IPS-15b (cell line): Measurements from ENCODE around the gene NT5C2.
"Not testable (repeated sequence)": the region's sequence is repeated elsewhere in the genome, so short reads cannot be mapped to it uniquely, and the experiment has no call there.

Experiments used
- H3K27me3 ChIP-seq: one replicate; pipeline ENCODE4 v1.6.1; 2013; ENCODE audit warnings: low read length; ENCODE audit not compliant: control insufficient read depth, insufficient read depth
- H3K36me3 ChIP-seq: one replicate; pipeline ENCODE4 v1.6.1; 2013; ENCODE audit warnings: low read length; ENCODE audit not compliant: control insufficient read depth, insufficient read depth
- H3K4me1 ChIP-seq: one replicate; pipeline ENCODE4 v1.6.1; 2013; ENCODE audit warnings: mild to moderate bottlenecking, low read length; ENCODE audit not compliant: control insufficient read depth, insufficient read depth
- H3K4me3 ChIP-seq: one replicate; pipeline ENCODE4 v1.5.1; 2013; ENCODE audit warnings: low read depth, low read length
- H3K9ac ChIP-seq: one replicate; pipeline ENCODE4 v1.6.1; 2013; ENCODE audit warnings: low read depth, mild to moderate bottlenecking, low read length
- H3K9me3 ChIP-seq: one replicate; pipeline ENCODE4 v1.6.1; 2013; ENCODE audit warnings: mild to moderate bottlenecking, low read length; ENCODE audit not compliant: control insufficient read depth, insufficient read depth

NT5C2 gene

DNA sequence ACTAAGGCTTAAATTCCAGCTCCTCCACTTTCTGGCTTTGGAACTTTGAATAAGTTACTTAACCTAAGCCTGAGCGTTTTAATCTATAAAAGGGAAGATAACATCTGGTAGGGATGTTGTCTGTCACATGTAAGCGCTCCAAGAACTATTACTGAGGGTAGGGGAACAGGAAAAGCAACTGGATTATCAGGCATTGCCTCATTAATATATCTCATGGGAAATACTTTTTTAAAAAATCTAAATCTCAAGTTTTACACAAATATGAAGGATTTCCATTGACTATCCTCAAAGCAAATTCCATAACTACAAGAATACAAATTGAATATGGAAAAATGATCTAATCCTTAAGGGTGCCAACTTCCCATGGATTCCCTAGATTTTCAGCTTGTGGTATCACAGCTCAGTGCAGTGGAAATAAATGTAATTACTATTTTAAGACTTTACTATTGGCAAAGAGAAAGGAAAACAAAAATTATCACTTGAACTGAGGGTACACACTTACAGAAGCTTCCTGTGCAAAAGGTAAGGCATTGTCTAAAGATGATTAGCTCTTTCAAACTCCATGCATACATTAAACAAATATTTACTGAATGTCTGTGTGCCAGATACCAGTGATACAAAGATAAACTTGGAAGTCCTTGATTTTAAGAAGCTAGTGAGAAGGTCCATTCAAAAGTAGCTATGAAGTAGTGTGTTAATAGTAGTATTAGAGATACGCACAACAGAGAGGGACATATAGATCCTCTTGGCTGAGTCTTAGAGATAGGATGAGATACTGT lies 38.4 kb downstream of the NT5C2 start:
- H3K9ac ChIP-seq = no peak overlapping the region
- no peak overlapping the region for H3K4me3 ChIP-seq
- no peaks in the 10 kb centered on the region for H3K27me3 ChIP-seq
- peaks cover 17% of the 10 kb centered on the region for H3K4me1 ChIP-seq
- no peaks in the 10 kb centered on the region for H3K36me3 ChIP-seq
- no peaks in the 10 kb centered on the region for H3K9me3 ChIP-seq

DNA sequence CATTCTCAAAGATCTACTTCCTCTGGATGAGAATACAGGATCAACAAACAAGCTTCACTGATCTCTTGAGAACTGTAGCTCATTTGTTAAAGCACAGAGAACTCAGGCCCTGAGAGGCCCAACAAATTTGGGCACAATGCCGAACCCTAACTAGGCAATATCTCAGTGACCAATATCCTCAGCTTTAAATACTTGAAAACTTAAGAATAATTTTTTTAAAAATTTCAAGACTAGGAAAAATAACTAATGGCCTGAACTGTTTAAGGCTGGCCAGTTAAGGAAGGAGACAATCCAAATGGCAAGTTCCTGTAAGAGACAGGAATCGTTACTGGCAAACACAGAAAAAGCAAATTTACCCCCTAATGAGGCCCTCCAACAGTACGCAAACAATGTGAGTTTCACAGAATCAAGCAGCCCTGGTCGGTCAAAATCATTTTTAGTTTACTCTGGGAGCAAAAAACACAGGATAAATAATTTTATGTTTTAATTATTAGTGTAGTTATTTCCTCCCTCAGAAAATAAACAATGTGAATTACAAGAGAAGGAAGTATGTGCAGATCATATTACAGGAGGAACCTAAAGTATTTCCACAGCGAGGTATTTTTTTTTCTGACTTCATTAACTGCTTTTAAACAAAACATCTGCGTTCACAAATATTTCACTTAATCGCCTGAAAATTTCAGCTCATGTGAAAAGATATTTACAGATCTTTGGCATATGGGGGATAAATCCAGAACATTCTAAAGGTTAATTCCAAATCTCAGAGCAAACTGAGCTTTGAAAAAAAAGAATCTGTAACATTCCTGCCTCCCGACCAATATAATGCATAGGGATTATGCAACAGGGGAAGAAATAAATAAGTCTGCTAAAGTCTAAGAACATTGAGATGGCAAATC lies 39.5 kb downstream of the NT5C2 start:
- no peaks in the 10 kb centered on the region for H3K27me3 ChIP-seq
- peak overlapping the region; percentile 17 for H3K9ac ChIP-seq
- no peaks in the 10 kb centered on the region for H3K9me3 ChIP-seq
- H3K4me3 ChIP-seq = no peak overlapping the region
- peaks cover 17% of the 10 kb centered on the region for H3K4me1 ChIP-seq
- H3K36me3 ChIP-seq = no peaks in the 10 kb centered on the region

DNA sequence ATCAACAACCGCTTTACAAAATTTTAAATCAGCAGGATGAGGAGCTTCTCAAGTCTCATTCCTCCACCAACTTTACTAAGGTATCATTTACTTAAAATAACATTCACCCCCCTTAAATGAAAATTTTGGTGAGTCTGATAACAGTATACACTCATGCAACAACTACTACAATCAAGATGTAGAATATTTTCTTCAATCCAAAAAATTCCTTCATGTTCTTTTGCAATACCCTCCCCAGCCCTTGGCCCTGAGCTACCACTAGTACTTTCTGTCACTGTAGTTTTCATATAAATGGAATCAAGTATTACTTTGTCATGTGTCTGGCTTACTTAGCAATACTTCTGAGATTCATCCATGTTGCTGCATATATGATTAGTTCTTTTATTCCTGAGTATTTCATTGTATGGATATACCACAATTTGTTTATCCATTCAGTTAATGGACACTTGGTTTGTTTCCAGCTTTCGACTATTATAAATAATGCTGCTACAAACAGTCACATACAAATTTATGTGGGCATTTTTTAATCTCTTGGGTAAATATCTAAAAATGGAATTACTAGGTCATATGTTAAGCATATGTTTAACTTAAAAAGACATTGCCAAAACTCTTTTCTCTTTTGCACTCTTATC lies 43.0 kb downstream of the NT5C2 start:
- Histone ChIP-seq H3K36me3 (no peaks in the 10 kb centered on the region), H3K27me3 (no peaks in the 10 kb centered on the region), H3K4me1 (peaks cover 17% of the 10 kb centered on the region), H3K9me3 (no peaks in the 10 kb centered on the region), H3K9ac (no peak overlapping the region), H3K4me3 (no peak overlapping the region)

DNA sequence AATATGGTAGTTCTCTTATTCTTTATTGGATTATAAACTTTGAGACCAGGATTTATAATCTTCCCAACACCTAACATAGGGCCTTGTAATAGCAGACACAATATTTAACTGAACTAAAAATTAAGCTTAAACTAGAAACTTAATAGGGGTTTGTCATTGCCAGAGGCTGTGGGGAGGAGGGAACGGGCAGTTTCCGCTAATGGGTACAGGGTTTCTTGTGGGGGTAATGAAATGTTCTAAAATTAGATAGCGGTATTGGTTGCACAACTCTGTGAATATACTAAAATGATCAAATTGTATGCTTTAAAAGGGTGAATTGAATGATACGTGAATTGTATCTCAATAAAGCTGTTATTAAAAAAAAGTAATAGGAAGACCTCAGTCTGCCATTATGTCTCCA lies 45.4 kb downstream of the NT5C2 start:
- Histone ChIP-seq H3K9ac (no peak overlapping the region), H3K36me3 (no peaks in the 10 kb centered on the region), H3K27me3 (no peaks in the 10 kb centered on the region), H3K4me1 (no peaks in the 10 kb centered on the region), H3K4me3 (no peak overlapping the region), H3K9me3 (no peaks in the 10 kb centered on the region)

DNA sequence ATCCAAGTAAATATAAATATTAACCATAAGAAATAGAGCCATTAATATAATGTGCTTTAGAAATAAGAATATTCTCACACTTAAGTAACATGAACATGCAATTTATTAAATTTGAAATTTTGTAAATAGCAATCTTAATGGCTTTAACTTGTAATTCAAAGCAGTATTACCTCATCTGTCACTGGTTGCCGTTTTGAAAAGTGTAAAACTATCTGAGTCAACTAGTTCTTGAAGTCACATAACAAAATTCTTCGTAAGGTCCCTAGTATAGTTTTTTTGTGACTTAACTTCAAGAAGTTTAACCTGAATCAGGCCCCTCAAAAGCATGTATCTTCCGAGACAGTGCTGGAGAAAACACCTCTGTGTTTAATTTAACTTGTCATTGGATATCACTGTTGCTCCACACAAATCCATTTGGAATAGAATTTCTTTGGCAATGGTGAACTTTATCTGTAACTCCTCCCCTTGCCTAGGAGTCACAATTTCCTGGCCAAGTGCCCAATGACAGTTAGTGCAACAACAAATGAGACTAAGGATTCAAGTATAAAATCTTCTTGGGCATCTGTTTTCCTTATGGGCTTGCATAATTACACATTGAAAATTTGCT lies 47.1 kb downstream of the NT5C2 start:
- no peak overlapping the region for H3K4me3 ChIP-seq
- H3K4me1 ChIP-seq = no peaks in the 10 kb centered on the region
- H3K36me3 ChIP-seq = no peaks in the 10 kb centered on the region
- H3K9me3 ChIP-seq = no peaks in the 10 kb centered on the region
- no peaks in the 10 kb centered on the region for H3K27me3 ChIP-seq
- no peak overlapping the region for H3K9ac ChIP-seq

DNA sequence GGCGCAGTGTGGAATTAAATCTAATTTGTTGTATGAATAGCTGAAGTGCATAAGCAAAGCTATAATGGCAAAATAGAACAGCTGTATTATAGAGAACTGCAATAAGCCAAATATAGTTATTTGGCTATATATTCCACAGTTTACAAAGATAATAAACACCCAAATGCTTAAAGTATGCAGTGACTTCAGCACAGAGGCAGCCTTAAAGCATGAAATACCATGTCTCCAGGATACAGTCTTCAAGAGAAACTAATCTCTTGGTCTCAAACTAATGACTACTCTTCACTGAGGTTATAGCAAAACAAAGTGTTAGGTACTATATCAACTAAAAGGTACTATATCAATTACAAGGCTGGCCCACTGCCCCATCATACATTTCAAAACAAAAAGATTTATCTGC lies 48.0 kb downstream of the NT5C2 start:
- H3K4me1 ChIP-seq = no peaks in the 10 kb centered on the region
- no peak overlapping the region for H3K9ac ChIP-seq
- H3K36me3 ChIP-seq = no peaks in the 10 kb centered on the region
- no peaks in the 10 kb centered on the region for H3K27me3 ChIP-seq
- no peak overlapping the region for H3K4me3 ChIP-seq
- no peaks in the 10 kb centered on the region for H3K9me3 ChIP-seq

DNA sequence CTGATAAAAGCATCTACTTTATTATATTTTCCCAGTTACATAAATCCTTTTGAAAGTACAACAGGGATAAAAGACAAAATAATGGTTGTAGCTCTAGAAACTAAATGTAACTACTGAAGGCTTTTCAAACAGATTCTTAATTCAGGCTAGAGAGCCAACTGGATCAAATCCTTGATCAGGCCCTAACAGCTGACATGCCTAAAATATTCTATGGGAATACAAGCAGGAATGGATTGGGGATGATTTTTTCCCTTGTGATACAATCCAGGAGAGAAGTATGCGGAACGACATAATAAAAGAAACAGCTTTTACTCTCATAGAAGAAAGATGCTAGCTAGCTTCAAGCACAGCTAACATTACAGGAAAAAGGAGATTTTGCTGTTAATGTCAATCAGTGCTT lies 49.0 kb downstream of the NT5C2 start:
- Histone ChIP-seq H3K36me3 (no peaks in the 10 kb centered on the region), H3K4me3 (no peak overlapping the region), H3K9ac (no peak overlapping the region), H3K9me3 (no peaks in the 10 kb centered on the region), H3K4me1 (no peaks in the 10 kb centered on the region), H3K27me3 (no peaks in the 10 kb centered on the region)

DNA sequence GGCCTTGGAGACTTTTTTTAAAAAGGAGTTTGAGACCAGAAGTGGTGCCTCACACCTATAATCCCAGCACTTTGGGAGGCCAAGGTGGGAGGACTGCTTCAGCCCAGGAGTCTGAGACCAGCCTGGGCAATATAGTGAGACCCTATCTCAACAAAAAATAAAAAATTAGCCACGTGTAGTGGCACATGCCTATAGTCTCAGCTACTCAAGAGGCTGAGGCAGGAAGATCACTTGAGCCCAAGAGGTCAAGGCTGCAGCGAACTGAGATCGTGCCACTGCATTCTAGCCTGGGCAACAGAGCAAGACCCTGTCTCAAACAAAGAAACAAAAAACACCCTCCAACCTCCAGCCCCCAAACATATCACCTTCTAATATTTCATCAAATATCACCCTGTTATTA lies 49.4 kb downstream of the NT5C2 start:
- H3K4me1 ChIP-seq, H3K9ac ChIP-seq, H3K36me3 ChIP-seq: not testable (repeated sequence)

DNA sequence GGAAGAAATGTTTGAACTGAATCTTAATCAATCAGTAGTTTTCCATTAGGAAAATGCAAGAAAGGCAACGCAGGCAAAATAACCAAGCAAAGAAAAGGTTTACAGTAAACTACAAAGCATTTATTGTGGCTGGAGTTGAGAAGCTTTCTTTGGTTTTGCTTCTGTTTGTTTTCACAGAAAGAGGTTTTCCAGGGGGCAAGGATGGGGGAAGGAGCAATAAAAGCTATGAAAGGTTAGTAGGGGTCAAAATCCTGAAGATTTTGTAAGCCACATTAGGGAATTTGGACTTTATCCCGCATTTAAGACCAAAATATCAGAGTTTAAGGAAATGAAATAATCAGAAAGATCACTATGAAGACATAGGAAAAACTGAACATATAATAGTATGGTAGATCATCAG lies 51.1 kb downstream of the NT5C2 start:
- H3K9me3 ChIP-seq = no peaks in the 10 kb centered on the region
- no peak overlapping the region for H3K9ac ChIP-seq
- no peaks in the 10 kb centered on the region for H3K27me3 ChIP-seq
- H3K4me1 ChIP-seq = no peaks in the 10 kb centered on the region
- no peak overlapping the region for H3K4me3 ChIP-seq
- no peaks in the 10 kb centered on the region for H3K36me3 ChIP-seq

More for the DNA sequence above, 49.4 kb downstream of the NT5C2 start:
- H3K27me3 ChIP-seq, H3K9me3 ChIP-seq, H3K4me3 ChIP-seq: not testable (repeated sequence)

DNA sequence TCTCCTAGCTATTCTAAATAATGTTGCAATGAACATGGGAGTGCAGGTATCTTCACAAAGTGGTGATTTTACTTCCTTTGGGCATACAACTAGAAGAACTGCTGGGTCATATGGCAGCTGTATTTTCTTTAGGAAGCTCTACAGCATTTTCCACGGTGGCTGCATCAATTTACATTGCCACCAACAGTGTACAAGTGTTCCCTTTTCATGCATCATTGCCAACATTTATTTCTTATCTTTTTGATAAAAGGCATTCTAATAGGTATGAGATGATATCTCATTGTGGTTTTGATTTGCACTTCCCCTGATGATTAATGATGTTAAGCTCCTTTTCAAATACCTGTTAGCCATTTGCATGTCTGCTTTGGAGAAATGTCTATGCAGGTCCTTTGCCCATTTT lies 52.6 kb downstream of the NT5C2 start:
- no peaks in the 10 kb centered on the region for H3K27me3 ChIP-seq
- H3K9me3 ChIP-seq = no peaks in the 10 kb centered on the region
- no peak overlapping the region for H3K4me3 ChIP-seq
- H3K36me3 ChIP-seq = no peaks in the 10 kb centered on the region
- no peak overlapping the region for H3K9ac ChIP-seq
- H3K4me1 ChIP-seq = no peaks in the 10 kb centered on the region

DNA sequence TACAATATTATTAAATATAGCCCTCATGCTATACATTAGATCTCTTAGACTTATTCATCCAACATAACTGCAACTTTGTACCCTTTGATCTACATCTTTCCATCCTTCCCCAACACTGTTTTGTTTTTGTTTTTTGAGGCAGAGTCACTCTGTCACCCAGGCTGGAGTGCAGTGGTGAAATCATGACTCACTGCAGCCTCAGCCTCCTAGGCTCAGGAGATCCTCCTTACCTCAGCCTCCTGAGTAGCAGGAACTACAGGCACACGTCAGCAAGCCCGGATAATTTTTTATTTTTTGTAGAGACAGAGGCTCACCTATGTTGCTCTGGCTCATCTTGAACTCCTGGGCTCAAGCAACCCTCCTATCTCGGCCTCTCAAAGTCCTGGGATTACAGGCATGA lies 53.3 kb downstream of the NT5C2 start:
- Histone ChIP-seq H3K4me1 (no peaks in the 10 kb centered on the region), H3K9ac (no peak overlapping the region), H3K27me3 (no peaks in the 10 kb centered on the region), H3K4me3 (no peak overlapping the region), H3K9me3 (no peaks in the 10 kb centered on the region), H3K36me3 (no peaks in the 10 kb centered on the region)
